Loucy (cell line): Measurements from ENCODE around the gene IL17RE.

ENCODE experiments used
- H2AFZ ChIP-seq: fragments of 200-600 bp; sonication (generic); 2 replicates; pipeline ENCODE4 v1.6.0; 2016; ENCODE audit warnings: antibody characterized with exemption, mild to moderate bottlenecking, low read length, moderate library complexity
- H3F3A ChIP-seq: fragments of 200-600 bp; 2 replicates; pipeline ENCODE4 v1.6.0; 2016; ENCODE audit warnings: antibody characterized with exemption, low read depth, mild to moderate bottlenecking
- H3K27me3 ChIP-seq: fragments of 200-600 bp; sonication (generic); 2 replicates; pipeline ENCODE4 v1.6.1; 2014; ENCODE audit warnings: low read length, mild to moderate bottlenecking; ENCODE audit not compliant: insufficient read depth, poor library complexity, severe bottlenecking
- H3K36me3 ChIP-seq: fragments of 200-600 bp; sonication (generic); 2 replicates; pipeline ENCODE4 v1.6.1; 2016; ENCODE audit warnings: low read length; ENCODE audit not compliant: insufficient read depth
- H3K4me1 ChIP-seq: fragments of 200-600 bp; sonication (generic); 2 replicates; pipeline ENCODE4 v1.5.1; 2014; ENCODE audit warnings: low read length, mild to moderate bottlenecking; ENCODE audit not compliant: insufficient read depth, poor library complexity, severe bottlenecking
- H3K4me2 ChIP-seq: fragments of 200-600 bp; sonication (generic); 2 replicates; pipeline ENCODE4 v1.6.0; 2014; ENCODE audit warnings: antibody characterized with exemption, low read length, low read depth, mild to moderate bottlenecking; ENCODE audit not compliant: poor library complexity, severe bottlenecking
- H3K4me3 ChIP-seq: fragments of 200-600 bp; sonication (generic); 2 replicates; pipeline ENCODE4 v1.5.1; 2014; ENCODE audit warnings: low read length, mild to moderate bottlenecking, mixed read lengths; ENCODE audit not compliant: poor library complexity, severe bottlenecking
- H3K79me2 ChIP-seq: fragments of 200-600 bp; sonication (generic); 2 replicates; pipeline ENCODE4 v1.6.1; 2014; ENCODE audit warnings: low read length; ENCODE audit not compliant: insufficient read depth
- H3K9ac ChIP-seq: fragments of 200-600 bp; sonication (generic); 2 replicates; pipeline ENCODE4 v1.6.0; 2014; ENCODE audit warnings: mild to moderate bottlenecking, low read depth, low read length, moderate library complexity; ENCODE audit not compliant: poor library complexity, severe bottlenecking
- H3K9me2 ChIP-seq: fragments of 200-600 bp; sonication (generic); replicated peaks from 2 replicates; pipeline ENCODE4 v1.6.1; 2016; ENCODE audit warnings: low read depth, low read length, mixed read lengths
- H3K9me3 ChIP-seq: fragments of 200-600 bp; sonication (generic); 2 replicates; pipeline ENCODE4 v1.6.1; 2014; ENCODE audit warnings: mild to moderate bottlenecking, antibody characterized with exemption, low read length, low read depth; ENCODE audit not compliant: insufficient read depth
- H4K20me1 ChIP-seq: fragments of 200-600 bp; sonication (generic); 2 replicates; pipeline ENCODE4 v1.6.0; 2014; ENCODE audit warnings: antibody characterized with exemption, low read length, mild to moderate bottlenecking; ENCODE audit not compliant: insufficient read depth, poor library complexity, severe bottlenecking
- EZH2phosphoT487 ChIP-seq: fragments of 200-600 bp; IDR thresholded peaks from 2 replicates; pipeline ENCODE4 v1.6.1; 2018; ENCODE audit warnings: antibody characterized with exemption, mild to moderate bottlenecking, moderate library complexity, borderline replicate concordance
- TF ChIP-seq, protein P1 (sequence below): fragments of 200-600 bp; sonication (generic); conservative IDR thresholded peaks from 2 replicates; pipeline ENCODE4 v1.5.1; 2014; ENCODE audit warnings: mild to moderate bottlenecking, antibody characterized with exemption, low read length

The IL17RE gene

DNA sequence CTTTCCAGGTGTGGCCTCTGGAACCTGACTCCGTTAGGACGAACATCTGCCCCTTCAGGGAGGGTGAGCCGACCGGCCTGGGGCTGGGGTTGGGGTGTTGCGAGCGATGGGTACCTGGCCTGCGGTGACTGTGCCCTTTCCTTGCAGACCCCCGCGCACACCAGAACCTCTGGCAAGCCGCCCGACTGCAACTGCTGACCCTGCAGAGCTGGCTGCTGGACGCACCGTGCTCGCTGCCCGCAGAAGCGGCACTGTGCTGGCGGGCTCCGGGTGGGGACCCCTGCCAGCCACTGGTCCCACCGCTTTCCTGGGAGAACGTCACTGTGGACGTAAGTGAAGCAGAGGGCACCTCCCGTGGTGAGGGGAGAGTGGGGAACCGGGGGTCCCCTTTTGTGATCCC is 25.5 kb downstream of the IL17RE start:
- no peak overlapping the region for H3K9ac ChIP-seq
- no peaks in the 10 kb centered on the region for H3K27me3 ChIP-seq
- H3K9me2 ChIP-seq: no peaks in the 10 kb centered on the region
- no peaks in the 10 kb centered on the region for H3K36me3 ChIP-seq
- TF ChIP-seq, protein P1, sequence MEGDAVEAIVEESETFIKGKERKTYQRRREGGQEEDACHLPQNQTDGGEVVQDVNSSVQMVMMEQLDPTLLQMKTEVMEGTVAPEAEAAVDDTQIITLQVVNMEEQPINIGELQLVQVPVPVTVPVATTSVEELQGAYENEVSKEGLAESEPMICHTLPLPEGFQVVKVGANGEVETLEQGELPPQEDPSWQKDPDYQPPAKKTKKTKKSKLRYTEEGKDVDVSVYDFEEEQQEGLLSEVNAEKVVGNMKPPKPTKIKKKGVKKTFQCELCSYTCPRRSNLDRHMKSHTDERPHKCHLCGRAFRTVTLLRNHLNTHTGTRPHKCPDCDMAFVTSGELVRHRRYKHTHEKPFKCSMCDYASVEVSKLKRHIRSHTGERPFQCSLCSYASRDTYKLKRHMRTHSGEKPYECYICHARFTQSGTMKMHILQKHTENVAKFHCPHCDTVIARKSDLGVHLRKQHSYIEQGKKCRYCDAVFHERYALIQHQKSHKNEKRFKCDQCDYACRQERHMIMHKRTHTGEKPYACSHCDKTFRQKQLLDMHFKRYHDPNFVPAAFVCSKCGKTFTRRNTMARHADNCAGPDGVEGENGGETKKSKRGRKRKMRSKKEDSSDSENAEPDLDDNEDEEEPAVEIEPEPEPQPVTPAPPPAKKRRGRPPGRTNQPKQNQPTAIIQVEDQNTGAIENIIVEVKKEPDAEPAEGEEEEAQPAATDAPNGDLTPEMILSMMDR: no peak
- no peak for TF ChIP-seq EZH2phosphoT487
- no peaks in the 10 kb centered on the region for H3F3A ChIP-seq
- H3K9me3 ChIP-seq: no peaks in the 10 kb centered on the region
- H2AFZ ChIP-seq: no peak overlapping the region
- H3K4me2 ChIP-seq: no peak overlapping the region
- H3K4me3 ChIP-seq: no peak overlapping the region
- H3K79me2 ChIP-seq: no peaks in the 10 kb centered on the region
- H3K4me1 ChIP-seq: no peaks in the 10 kb centered on the region
- no peaks in the 10 kb centered on the region for H4K20me1 ChIP-seq

DNA sequence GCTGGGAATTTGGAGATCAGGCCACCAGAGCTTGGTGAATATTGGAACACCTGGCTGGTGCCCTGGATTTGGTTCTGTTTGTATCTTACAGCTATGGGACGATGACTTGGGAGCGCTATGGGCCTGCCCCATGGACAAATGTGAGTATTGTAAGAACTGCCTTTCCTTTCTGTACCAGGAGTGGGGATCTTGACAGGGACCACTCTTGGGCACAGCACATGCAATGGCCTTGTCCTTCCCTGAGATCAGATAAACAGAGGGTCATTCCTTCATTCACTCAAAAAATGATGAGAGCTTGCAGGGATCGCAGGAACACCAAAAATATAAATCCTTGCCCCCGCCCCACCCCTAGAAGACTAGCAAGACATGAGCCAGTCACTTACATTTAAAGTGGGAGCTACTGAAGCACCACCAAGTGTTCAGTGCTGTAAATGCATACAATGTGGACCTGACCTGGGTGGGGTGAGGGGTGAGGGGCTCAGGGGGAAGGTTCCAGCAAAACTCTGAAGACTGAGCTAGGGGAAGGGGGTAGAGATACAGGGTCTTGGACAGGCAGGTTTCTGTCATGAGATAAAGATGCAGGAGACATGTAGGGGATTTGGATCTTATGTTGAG is 28.3 kb downstream of the IL17RE start:
- no peak overlapping the region for H3K9ac ChIP-seq
- H3K9me3 ChIP-seq: no peaks in the 10 kb centered on the region
- H2AFZ ChIP-seq: no peak overlapping the region
- H3K4me1 ChIP-seq: peaks cover 14% of the 10 kb centered on the region
- no peaks in the 10 kb centered on the region for H3K36me3 ChIP-seq
- H3K4me3 ChIP-seq: no peak overlapping the region
- TF ChIP-seq, protein P1: peak; percentile 61
- no peak for TF ChIP-seq EZH2phosphoT487
- H3K79me2 ChIP-seq: peaks cover 19% of the 10 kb centered on the region
- no peak overlapping the region for H3K4me2 ChIP-seq
- no peaks in the 10 kb centered on the region for H3F3A ChIP-seq
- H3K9me2 ChIP-seq: no peaks in the 10 kb centered on the region
- no peaks in the 10 kb centered on the region for H3K27me3 ChIP-seq
- peaks cover 5% of the 10 kb centered on the region for H4K20me1 ChIP-seq

DNA sequence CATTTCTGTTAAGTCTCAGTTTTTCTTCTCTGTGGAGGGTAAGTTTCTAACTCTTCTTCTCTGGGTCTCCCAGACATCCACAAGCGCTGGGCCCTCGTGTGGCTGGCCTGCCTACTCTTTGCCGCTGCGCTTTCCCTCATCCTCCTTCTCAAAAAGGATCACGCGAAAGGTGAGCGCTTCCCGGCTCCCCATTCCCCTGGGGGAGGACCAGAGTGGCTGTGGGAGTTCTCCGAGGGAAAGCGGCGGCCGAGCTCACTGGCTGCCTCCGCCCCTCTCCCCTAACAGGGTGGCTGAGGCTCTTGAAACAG is 29.8 kb downstream of the IL17RE start:
- TF ChIP-seq, protein P1: no peak
- no peak for TF ChIP-seq EZH2phosphoT487
- Histone ChIP-seq H3K9ac (peak overlapping the region; percentile 83), H2AFZ (peak overlapping the region; percentile 82), H3K36me3 (peaks cover 2% of the 10 kb centered on the region; the same call in 1 of the 2 replicates), H3K9me2 (no peaks in the 10 kb centered on the region), H3K9me3 (no peaks in the 10 kb centered on the region), H3K4me3 (peak overlapping the region; percentile 81), H3K79me2 (peaks cover 28% of the 10 kb centered on the region), H3K27me3 (no peaks in the 10 kb centered on the region), H3F3A (no peaks in the 10 kb centered on the region), H3K4me2 (peak overlapping the region; percentile 98), H3K4me1 (peaks cover 23% of the 10 kb centered on the region), H4K20me1 (peaks cover 7% of the 10 kb centered on the region)
